HepG2 (cell line): Measurements from ENCODE around the gene POP7. TPM values are rescaled to one million over a fixed set of nuclear protein-coding genes. Genes with fewer than 3 reads are reported as not detected.
A peak's percentile ranks its signal among the peaks of the same experiment; 100 is the strongest.

Experiments
- ARID2 ChIP-seq: sonication (generic); formaldehyde crosslinking; IDR thresholded peaks from 2 replicates; pipeline ENCODE4 v1.8.1; 2022; ENCODE audit warnings: mild to moderate bottlenecking, missing genetic modification reagents, borderline replicate concordance
- GABPB1 ChIP-seq: IDR thresholded peaks from 2 replicates; pipeline ENCODE4 v1.6.1; 2016; ENCODE audit warnings: mild to moderate bottlenecking, missing genetic modification reagents, moderate library complexity, missing compliant biosample characterization
- HNRNPL ChIP-seq: fragments of 200-400 bp; formaldehyde crosslinking; IDR thresholded peaks from 2 replicates; pipeline ENCODE4 v1.6.1; 2017; ENCODE audit warnings: mild to moderate bottlenecking, low read depth, low read length
- MAFK ChIP-seq, 2 experiments: IDR thresholded peaks in 1 of 2; conservative IDR thresholded peaks in 1 of 2; 2 replicates each; pipeline ENCODE4 v1.6.1; 2011; ENCODE audit warnings: improper control_type of control experiment in 2 of 2, low read length in 2 of 2
- MIER2 ChIP-seq: IDR thresholded peaks from 2 replicates; pipeline ENCODE4 v1.6.1; 2016; ENCODE audit warnings: missing biosample characterization, missing genetic modification reagents
- MTF2 ChIP-seq: sonication (generic); formaldehyde crosslinking; IDR thresholded peaks from 2 replicates; pipeline ENCODE4 v1.5.0; 2020; ENCODE audit warnings: missing genetic modification reagents, borderline replicate concordance
- MYC ChIP-seq: sonication (generic); formaldehyde crosslinking; IDR thresholded peaks from 2 replicates; pipeline ENCODE4 v1.9.0; 2021; ENCODE audit warnings: missing genetic modification reagents, borderline replicate concordance
- NCOR1 ChIP-seq: fragments of 200-600 bp; sonication (generic); IDR thresholded peaks from 2 replicates; pipeline ENCODE4 v1.7.0; 2017; ENCODE audit warnings: antibody characterized with exemption, low read length, borderline replicate concordance
- PAWR ChIP-seq: sonication (generic); formaldehyde crosslinking; IDR thresholded peaks from 2 replicates; pipeline ENCODE4 v1.4.0; 2020; ENCODE audit warnings: missing genetic modification reagents, mild to moderate bottlenecking, borderline replicate concordance
- RAD51 ChIP-seq: fragments of 450-650 bp; IDR thresholded peaks from 2 replicates; pipeline ENCODE4 v1.6.1; 2016; ENCODE audit warnings: borderline replicate concordance
- TEAD3 ChIP-seq: optimal IDR thresholded peaks from 2 replicates; pipeline ENCODE3; 2016; ENCODE audit warnings: borderline replicate concordance
- TMF1 ChIP-seq: sonication (generic); formaldehyde crosslinking; IDR thresholded peaks from 2 replicates; pipeline ENCODE4 v1.8.1; 2022; ENCODE audit warnings: low read depth, missing genetic modification reagents
- ZBTB38 ChIP-seq: sonication (generic); formaldehyde crosslinking; IDR thresholded peaks from 2 replicates; pipeline ENCODE4 v1.5.1; 2020; ENCODE audit warnings: mild to moderate bottlenecking, missing genetic modification reagents
- ZBTB7A ChIP-seq: sonication (generic); formaldehyde crosslinking; IDR thresholded peaks from 2 replicates; pipeline ENCODE4 v1.8.0; 2022; ENCODE audit warnings: mild to moderate bottlenecking, missing genetic modification reagents
- ZC3H4 ChIP-seq: sonication (generic); formaldehyde crosslinking; IDR thresholded peaks from 2 replicates; pipeline ENCODE4 v1.4.0; 2020; ENCODE audit warnings: missing genetic modification reagents, borderline replicate concordance
- ZNF263 ChIP-seq: sonication (generic); formaldehyde crosslinking; IDR thresholded peaks from 2 replicates; pipeline ENCODE4 v1.4.0; 2020; ENCODE audit warnings: missing genetic modification reagents
- ZNF335 ChIP-seq: sonication (generic); formaldehyde crosslinking; IDR thresholded peaks from 2 replicates; pipeline ENCODE4 v1.4.0; 2020; ENCODE audit warnings: missing genetic modification reagents
- ZNF431 ChIP-seq: sonication (generic); formaldehyde crosslinking; IDR thresholded peaks from 2 replicates; pipeline ENCODE4 v1.9.0; 2022; ENCODE audit warnings: missing genetic modification reagents, low read depth, mild to moderate bottlenecking, borderline replicate concordance
- ZNF607 ChIP-seq: sonication (generic); formaldehyde crosslinking; IDR thresholded peaks from 2 replicates; pipeline ENCODE4 v1.5.1; 2020; ENCODE audit warnings: missing genetic modification reagents, mild to moderate bottlenecking, borderline replicate concordance
- ZNF749 ChIP-seq: sonication (generic); formaldehyde crosslinking; IDR thresholded peaks from 2 replicates; pipeline ENCODE4 v1.8.0; 2022; ENCODE audit warnings: mild to moderate bottlenecking, missing genetic modification reagents, moderate library complexity, borderline replicate concordance
- polyA plus RNA-seq, 8 experiments: library from polyadenylated mRNA; depleted of rRNA in 3 of 8; stranded (reverse) in 7 of 8; unstranded in 1 of 8; fragments of >200 nt; fragmentation: Illumina TruSeq in 4 of 8; extraction: Trizol in 4 of 8; gene quantifications; 2 replicates each; pipeline versions ENCODE4 v1.2.1 to v1.2.3, GENCODE V29; 2011 to 2016; ENCODE audit warnings: low read depth in 4 of 8, missing spikeins in 1 of 8, mixed read lengths in 1 of 8; ENCODE audit not compliant: insufficient read depth in 1 of 8
- total RNA-seq, 5 experiments: library from RNA; depleted of rRNA; stranded (reverse); fragments of >200 nt; fragmentation: Illumina TruSeq; extraction: Trizol; gene quantifications; 2 replicates each; pipeline ENCODE4 v1.2.3, GENCODE V29; 2016; ENCODE audit warnings: low read depth in 1 of 5
- TF ChIP-seq, protein P1 (sequence below): sonication (generic); formaldehyde crosslinking; IDR thresholded peaks from 2 replicates; pipeline ENCODE4 v1.4.0; 2020; ENCODE audit warnings: mild to moderate bottlenecking, missing genetic modification reagents
- TF ChIP-seq, protein P2 (sequence below): IDR thresholded peaks from 2 replicates; pipeline ENCODE4 v1.6.1; 2016; ENCODE audit warnings: low read depth, borderline replicate concordance
- TF ChIP-seq, protein P3 (sequence below): sonication (generic); formaldehyde crosslinking; IDR thresholded peaks from 2 replicates; pipeline ENCODE4 v1.4.0; 2020; ENCODE audit warnings: mild to moderate bottlenecking, missing genetic modification reagents, borderline replicate concordance

Gene POP7
- total and polyA plus RNA-seq, 2 of the 13 experiments (the other 11 are each of a cell fraction or from before 2014, with no cell fraction given), result 63.9 to 91.1 TPM

GRCh38 chr7:100719523-100720278, 13.8 kb downstream of the POP7 start (continued):
- TF ChIP-seq, protein P1, sequence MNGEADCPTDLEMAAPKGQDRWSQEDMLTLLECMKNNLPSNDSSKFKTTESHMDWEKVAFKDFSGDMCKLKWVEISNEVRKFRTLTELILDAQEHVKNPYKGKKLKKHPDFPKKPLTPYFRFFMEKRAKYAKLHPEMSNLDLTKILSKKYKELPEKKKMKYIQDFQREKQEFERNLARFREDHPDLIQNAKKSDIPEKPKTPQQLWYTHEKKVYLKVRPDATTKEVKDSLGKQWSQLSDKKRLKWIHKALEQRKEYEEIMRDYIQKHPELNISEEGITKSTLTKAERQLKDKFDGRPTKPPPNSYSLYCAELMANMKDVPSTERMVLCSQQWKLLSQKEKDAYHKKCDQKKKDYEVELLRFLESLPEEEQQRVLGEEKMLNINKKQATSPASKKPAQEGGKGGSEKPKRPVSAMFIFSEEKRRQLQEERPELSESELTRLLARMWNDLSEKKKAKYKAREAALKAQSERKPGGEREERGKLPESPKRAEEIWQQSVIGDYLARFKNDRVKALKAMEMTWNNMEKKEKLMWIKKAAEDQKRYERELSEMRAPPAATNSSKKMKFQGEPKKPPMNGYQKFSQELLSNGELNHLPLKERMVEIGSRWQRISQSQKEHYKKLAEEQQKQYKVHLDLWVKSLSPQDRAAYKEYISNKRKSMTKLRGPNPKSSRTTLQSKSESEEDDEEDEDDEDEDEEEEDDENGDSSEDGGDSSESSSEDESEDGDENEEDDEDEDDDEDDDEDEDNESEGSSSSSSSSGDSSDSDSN (CRISPR knock-in tag), result no peak; the same call in 1 of the 2 replicates
- TF ChIP-seq ZC3H4 (CRISPR knock-in tag) (no peak), ZNF431 (CRISPR knock-in tag) (no peak), TMF1 (no peak), PAWR (CRISPR knock-in tag) (no peak), ZNF749 (CRISPR knock-in tag) (0 out of 2 replicates have a peak, but pooled peaks have one; percentile 58), TEAD3 (CRISPR knock-in tag) (peak; percentile 34), MYC (CRISPR knock-in tag) (peak; percentile 71; the same call in 1 of the 2 replicates), ZNF335 (CRISPR knock-in tag) (no peak), ZNF607 (CRISPR knock-in tag) (peak; percentile 55; the same call in 1 of the 2 replicates), NCOR1 (peak; percentile 52; the same call in 1 of the 2 replicates), MTF2 (CRISPR knock-in tag) (no peak), RAD51 (no peak), HNRNPL (no peak), ARID2 (no peak), ZBTB38 (CRISPR knock-in tag) (no peak), MAFK (conservative IDR thresholded peaks at IDR 0.05 in 1 of 2, IDR thresholded peaks at IDR 0.05 in 1 of 2; ENCODE audit: low read length in 2 of 2) (no peak), GABPB1 (CRISPR knock-in tag) (peak; percentile 12; the same call in 1 of the 2 replicates), MIER2 (0 out of 2 replicates have a peak, but pooled peaks have one; percentile 24), ZBTB7A (CRISPR knock-in tag) (0 out of 2 replicates have a peak, but pooled peaks have one; percentile 40), ZNF263 (0 out of 2 replicates have a peak, but pooled peaks have one; percentile 61)
- TF ChIP-seq, protein P2, sequence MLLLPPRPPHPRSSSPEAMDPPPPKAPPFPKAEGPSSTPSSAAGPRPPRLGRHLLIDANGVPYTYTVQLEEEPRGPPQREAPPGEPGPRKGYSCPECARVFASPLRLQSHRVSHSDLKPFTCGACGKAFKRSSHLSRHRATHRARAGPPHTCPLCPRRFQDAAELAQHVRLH (CRISPR knock-in tag), result peak; percentile 61; the same call in 1 of the 2 replicates
- TF ChIP-seq, protein P3, sequence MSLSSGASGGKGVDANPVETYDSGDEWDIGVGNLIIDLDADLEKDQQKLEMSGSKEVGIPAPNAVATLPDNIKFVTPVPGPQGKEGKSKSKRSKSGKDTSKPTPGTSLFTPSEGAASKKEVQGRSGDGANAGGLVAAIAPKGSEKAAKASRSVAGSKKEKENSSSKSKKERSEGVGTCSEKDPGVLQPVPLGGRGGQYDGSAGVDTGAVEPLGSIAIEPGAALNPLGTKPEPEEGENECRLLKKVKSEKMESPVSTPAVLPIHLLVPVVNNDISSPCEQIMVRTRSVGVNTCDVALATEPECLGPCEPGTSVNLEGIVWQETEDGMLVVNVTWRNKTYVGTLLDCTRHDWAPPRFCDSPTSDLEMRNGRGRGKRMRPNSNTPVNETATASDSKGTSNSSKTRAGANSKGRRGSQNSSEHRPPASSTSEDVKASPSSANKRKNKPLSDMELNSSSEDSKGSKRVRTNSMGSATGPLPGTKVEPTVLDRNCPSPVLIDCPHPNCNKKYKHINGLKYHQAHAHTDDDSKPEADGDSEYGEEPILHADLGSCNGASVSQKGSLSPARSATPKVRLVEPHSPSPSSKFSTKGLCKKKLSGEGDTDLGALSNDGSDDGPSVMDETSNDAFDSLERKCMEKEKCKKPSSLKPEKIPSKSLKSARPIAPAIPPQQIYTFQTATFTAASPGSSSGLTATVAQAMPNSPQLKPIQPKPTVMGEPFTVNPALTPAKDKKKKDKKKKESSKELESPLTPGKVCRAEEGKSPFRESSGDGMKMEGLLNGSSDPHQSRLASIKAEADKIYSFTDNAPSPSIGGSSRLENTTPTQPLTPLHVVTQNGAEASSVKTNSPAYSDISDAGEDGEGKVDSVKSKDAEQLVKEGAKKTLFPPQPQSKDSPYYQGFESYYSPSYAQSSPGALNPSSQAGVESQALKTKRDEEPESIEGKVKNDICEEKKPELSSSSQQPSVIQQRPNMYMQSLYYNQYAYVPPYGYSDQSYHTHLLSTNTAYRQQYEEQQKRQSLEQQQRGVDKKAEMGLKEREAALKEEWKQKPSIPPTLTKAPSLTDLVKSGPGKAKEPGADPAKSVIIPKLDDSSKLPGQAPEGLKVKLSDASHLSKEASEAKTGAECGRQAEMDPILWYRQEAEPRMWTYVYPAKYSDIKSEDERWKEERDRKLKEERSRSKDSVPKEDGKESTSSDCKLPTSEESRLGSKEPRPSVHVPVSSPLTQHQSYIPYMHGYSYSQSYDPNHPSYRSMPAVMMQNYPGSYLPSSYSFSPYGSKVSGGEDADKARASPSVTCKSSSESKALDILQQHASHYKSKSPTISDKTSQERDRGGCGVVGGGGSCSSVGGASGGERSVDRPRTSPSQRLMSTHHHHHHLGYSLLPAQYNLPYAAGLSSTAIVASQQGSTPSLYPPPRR (CRISPR knock-in tag), result peak; percentile 57; the same call in 1 of the 2 replicates
